MM.1S (cell line): ENCODE data around the gene HOXB3.

ENCODE experiments used
- DNase-seq: peaks from one replicate; pipeline ENCODE4 v3.0.0-alpha.2; 2015
- H2AFZ ChIP-seq: fragments of 300-600 bp; sonication (generic); 2 replicates; pipeline ENCODE4 v1.6.0; 2016; ENCODE audit warnings: antibody characterized with exemption, low read length
- H3F3A ChIP-seq: fragments of 300-600 bp; sonication (generic); 2 replicates; pipeline ENCODE4 v1.6.1; 2016; ENCODE audit warnings: mild to moderate bottlenecking, antibody characterized with exemption, low read length, moderate library complexity, mixed read lengths; ENCODE audit not compliant: insufficient read depth
- H3K27ac ChIP-seq: fragments of 300-600 bp; sonication (generic); 2 replicates; pipeline ENCODE4 v1.5.1; 2016; ENCODE audit warnings: mild to moderate bottlenecking, low read length
- H3K27me3 ChIP-seq: fragments of 300-600 bp; sonication (generic); replicated peaks from 2 replicates; pipeline ENCODE4 v1.6.0; 2016; ENCODE audit warnings: low read length; ENCODE audit not compliant: insufficient read depth
- H3K36me3 ChIP-seq: fragments of 300-600 bp; sonication (generic); replicated peaks from 2 replicates; pipeline ENCODE4 v1.6.1; 2016; ENCODE audit warnings: mild to moderate bottlenecking, low read length, mixed read lengths; ENCODE audit not compliant: insufficient read depth
- H3K4me1 ChIP-seq: fragments of 300-600 bp; sonication (generic); 2 replicates; pipeline ENCODE4 v1.6.1; 2016; ENCODE audit warnings: low read length, mixed read lengths
- H3K4me2 ChIP-seq: fragments of 300-600 bp; sonication (generic); 2 replicates; pipeline ENCODE4 v1.6.0; 2016; ENCODE audit warnings: low read depth, low read length
- H3K4me3 ChIP-seq: fragments of 300-600 bp; sonication (generic); 2 replicates; pipeline ENCODE4 v1.5.1; 2016; ENCODE audit warnings: low read length, mixed read lengths
- H3K79me2 ChIP-seq: fragments of 300-600 bp; sonication (generic); 2 replicates; pipeline ENCODE4 v1.6.1; 2016; ENCODE audit warnings: mixed run types, low read length, mixed read lengths
- H3K9ac ChIP-seq: fragments of 300-600 bp; sonication (generic); 2 replicates; pipeline ENCODE4 v1.6.1; 2016; ENCODE audit warnings: low read length, mixed read lengths
- H3K9me2 ChIP-seq: fragments of 300-600 bp; sonication (generic); replicated peaks from 2 replicates; pipeline ENCODE4 v1.6.1; 2016; ENCODE audit warnings: mild to moderate bottlenecking, low read length, mixed read lengths; ENCODE audit not compliant: insufficient read depth
- H3K9me3 ChIP-seq: fragments of 300-600 bp; sonication (generic); replicated peaks from 2 replicates; pipeline ENCODE4 v1.6.1; 2016; ENCODE audit warnings: mild to moderate bottlenecking, low read length, mixed read lengths; ENCODE audit not compliant: insufficient read depth
- H4K20me1 ChIP-seq: fragments of 300-600 bp; sonication (generic); 2 replicates; pipeline ENCODE4 v1.6.1; 2016; ENCODE audit warnings: mild to moderate bottlenecking, low read length, moderate library complexity, mixed read lengths; ENCODE audit not compliant: insufficient read depth
- EZH2 ChIP-seq: fragments of 300-600 bp; sonication (generic); optimal IDR thresholded peaks from 2 replicates; pipeline ENCODE3; 2017; ENCODE audit warnings: low read depth, mild to moderate bottlenecking, antibody characterized with exemption, low read length, mixed read lengths
- EZH2phosphoT487 ChIP-seq: fragments of 300-600 bp; sonication (generic); IDR thresholded peaks from 2 replicates; pipeline ENCODE4 v1.6.1; 2018; ENCODE audit warnings: antibody characterized with exemption, low read length
- TF ChIP-seq, protein P1 (sequence below): fragments of 300-600 bp; sonication (generic); IDR thresholded peaks from 2 replicates; pipeline ENCODE4 v1.5.1; 2016; ENCODE audit warnings: antibody characterized with exemption, low read length, mixed read lengths

HOXB3 gene

DNA sequence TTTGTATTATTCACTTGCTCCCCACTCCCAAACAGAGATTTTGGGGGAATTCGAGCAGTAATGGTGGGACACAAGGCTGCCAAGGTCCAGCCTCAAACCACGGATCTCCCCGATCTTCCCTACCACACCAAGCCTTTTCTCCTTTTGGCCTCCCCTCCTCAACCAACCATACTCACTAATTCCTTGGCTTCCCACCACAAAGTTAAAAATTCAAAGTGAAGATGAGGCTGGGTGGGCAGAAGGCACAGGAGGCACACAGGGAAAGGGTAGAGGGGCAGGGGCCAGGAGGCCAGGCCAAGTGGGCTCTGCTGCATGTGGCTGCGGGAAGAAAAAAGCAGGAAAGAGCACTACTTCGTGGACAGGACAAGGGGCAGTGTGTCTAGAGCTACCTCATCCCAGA is 27.1 kb downstream of the HOXB3 start:
- no peak overlapping the region for H3K4me3 ChIP-seq
- TF ChIP-seq EZH2phosphoT487 (no peak), EZH2 (no peak)
- TF ChIP-seq, protein P1, sequence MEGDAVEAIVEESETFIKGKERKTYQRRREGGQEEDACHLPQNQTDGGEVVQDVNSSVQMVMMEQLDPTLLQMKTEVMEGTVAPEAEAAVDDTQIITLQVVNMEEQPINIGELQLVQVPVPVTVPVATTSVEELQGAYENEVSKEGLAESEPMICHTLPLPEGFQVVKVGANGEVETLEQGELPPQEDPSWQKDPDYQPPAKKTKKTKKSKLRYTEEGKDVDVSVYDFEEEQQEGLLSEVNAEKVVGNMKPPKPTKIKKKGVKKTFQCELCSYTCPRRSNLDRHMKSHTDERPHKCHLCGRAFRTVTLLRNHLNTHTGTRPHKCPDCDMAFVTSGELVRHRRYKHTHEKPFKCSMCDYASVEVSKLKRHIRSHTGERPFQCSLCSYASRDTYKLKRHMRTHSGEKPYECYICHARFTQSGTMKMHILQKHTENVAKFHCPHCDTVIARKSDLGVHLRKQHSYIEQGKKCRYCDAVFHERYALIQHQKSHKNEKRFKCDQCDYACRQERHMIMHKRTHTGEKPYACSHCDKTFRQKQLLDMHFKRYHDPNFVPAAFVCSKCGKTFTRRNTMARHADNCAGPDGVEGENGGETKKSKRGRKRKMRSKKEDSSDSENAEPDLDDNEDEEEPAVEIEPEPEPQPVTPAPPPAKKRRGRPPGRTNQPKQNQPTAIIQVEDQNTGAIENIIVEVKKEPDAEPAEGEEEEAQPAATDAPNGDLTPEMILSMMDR: no peak
- no peaks in the 10 kb centered on the region for H3K36me3 ChIP-seq
- H2AFZ ChIP-seq: no peak overlapping the region
- H3K9me2 ChIP-seq: no peaks in the 10 kb centered on the region
- H3K9ac ChIP-seq: no peak overlapping the region
- no peaks in the 10 kb centered on the region for H4K20me1 ChIP-seq
- H3K4me2 ChIP-seq: no peak overlapping the region
- no peak overlapping the region for H3K27ac ChIP-seq
- H3K79me2 ChIP-seq: no peaks in the 10 kb centered on the region
- no peak for DNase-seq
- H3K9me3 ChIP-seq: no peaks in the 10 kb centered on the region
- no peaks in the 10 kb centered on the region for H3K27me3 ChIP-seq
- no peaks in the 10 kb centered on the region for H3F3A ChIP-seq
- no peaks in the 10 kb centered on the region for H3K4me1 ChIP-seq

DNA sequence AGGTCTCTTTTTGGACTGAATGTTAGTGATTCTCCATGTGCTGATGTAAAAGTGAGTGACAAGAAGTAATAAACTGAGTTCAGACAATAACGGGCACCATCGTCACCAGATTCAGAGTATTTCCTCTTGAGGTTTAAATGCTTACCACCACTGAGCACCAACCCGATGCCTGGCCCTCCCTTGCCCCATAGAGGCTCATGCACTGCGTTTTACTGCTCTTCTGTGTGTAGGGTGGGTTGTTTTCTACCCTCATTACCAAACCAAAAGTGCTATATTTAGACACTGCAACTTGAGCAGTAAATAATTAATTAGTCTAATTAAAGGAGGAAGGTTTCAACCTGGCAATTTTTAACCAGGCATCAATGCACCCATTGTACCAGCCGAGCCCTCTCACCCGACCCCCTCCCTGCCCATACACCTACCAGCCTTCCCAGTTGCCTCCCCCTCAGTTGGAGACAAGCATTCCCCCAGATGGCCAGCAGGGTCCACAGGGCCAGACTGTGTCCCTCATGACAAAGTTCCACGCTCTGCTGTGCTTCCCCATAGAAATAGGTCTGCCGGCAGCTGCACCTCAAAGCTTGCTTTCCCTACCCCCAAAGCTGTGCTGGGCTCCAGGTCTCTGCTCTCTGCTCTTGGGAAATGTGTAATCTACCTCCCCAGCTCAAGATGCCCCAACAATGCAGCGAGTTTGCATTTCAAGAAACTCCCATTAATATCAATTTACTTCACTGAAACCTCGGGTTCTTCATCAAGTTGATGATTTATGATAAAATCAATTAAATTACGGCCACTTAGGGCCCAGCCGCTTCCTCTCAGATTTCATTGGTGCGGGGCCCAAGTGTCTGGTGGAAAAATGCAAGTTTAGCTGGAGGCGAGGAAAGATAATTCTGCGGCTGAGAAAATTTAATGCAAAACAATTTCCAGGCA is 27.9 kb downstream of the HOXB3 start:
- Histone ChIP-seq H3K4me1 (no peaks in the 10 kb centered on the region), H3K4me2 (no peak overlapping the region), H3K9ac (no peak overlapping the region), H3K9me2 (no peaks in the 10 kb centered on the region), H4K20me1 (no peaks in the 10 kb centered on the region), H3K36me3 (no peaks in the 10 kb centered on the region), H3K9me3 (no peaks in the 10 kb centered on the region), H3K4me3 (no peak overlapping the region), H3K79me2 (no peaks in the 10 kb centered on the region), H3F3A (no peaks in the 10 kb centered on the region), H3K27ac (no peak overlapping the region), H2AFZ (no peak overlapping the region), H3K27me3 (no peaks in the 10 kb centered on the region)
- TF ChIP-seq, protein P1: 0 out of 2 replicates have a peak, but pooled peaks have one; percentile 11
- no peak for TF ChIP-seq EZH2phosphoT487
- no peak for TF ChIP-seq EZH2
- no peak for DNase-seq

DNA sequence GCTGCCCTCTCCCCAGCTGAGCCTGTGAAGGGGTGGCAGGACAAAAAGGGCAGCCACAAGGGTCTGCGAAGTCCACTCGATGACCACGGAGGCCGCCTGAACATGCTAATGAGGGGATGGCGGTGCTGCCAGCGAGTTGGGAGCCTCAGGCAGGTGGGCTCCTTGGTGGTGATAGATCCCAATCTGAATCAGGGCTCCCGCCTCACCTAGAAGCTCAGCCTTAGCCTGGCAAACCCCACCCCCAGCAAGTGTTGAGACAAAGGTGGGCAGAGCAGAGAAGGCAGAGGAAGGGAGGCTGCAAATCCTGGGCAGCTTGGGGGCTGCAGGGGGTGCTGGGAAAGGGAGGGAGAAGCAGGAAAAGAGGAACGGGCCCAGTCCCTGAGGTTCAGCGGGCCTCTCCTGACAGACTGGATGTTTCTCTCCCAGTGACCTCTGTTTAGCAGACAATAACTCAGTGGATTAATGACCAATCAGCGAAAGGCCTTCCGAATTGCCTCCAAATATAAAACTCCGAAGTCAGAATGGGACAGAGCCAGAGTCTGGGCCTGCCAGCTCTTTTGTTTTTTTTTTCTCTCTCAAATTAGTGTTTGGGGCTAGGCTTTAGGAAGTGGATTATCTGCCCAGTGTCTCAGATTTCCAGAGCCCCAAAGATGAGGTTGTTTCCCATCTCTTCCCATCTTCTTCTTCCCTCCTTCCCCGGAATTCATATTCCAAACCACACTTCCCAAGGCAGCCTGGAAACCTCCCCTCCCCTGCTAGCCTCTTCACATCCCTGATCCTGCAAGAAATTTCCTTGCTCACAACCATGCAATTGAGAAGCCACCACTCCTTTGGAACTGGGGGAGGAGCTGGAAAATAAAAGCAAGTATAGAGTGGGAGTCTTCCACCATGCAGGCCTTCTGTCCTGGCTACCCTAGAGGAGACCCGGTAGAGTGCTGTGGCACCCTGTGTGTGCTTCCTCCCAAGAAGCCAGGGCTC is 29.9 kb downstream of the HOXB3 start:
- no peaks in the 10 kb centered on the region for H3K9me2 ChIP-seq
- no peaks in the 10 kb centered on the region for H3K79me2 ChIP-seq
- no peaks in the 10 kb centered on the region for H3K9me3 ChIP-seq
- TF ChIP-seq EZH2phosphoT487 (no peak), EZH2 (no peak)
- TF ChIP-seq, protein P1: no peak
- H3K4me3 ChIP-seq: no peak overlapping the region
- no peaks in the 10 kb centered on the region for H3K27me3 ChIP-seq
- H3K4me1 ChIP-seq: no peaks in the 10 kb centered on the region
- no peak for DNase-seq
- no peak overlapping the region for H3K9ac ChIP-seq
- no peaks in the 10 kb centered on the region for H3K36me3 ChIP-seq
- H2AFZ ChIP-seq: no peak overlapping the region
- no peak overlapping the region for H3K27ac ChIP-seq
- H3K4me2 ChIP-seq: no peak overlapping the region
- H4K20me1 ChIP-seq: no peaks in the 10 kb centered on the region
- no peaks in the 10 kb centered on the region for H3F3A ChIP-seq
